ENCODE data around the gene MRPL18. TPM values are rescaled to one million over a fixed set of nuclear protein-coding genes. Genes with fewer than 3 reads are reported as not detected.
"Not testable (repeated sequence)": the region's sequence is repeated elsewhere in the genome, so short reads cannot be mapped to it uniquely, and the experiment has no call there.

Gene MRPL18
- total RNA-seq, 2 experiments from 2014 or later: 83.7 to 84.4 TPM

- Mint-ChIP-seq H3K27me3 (no peaks in the 10 kb centered on the region), H3K4me1 (peaks cover 17% of the 10 kb centered on the region), H3K27ac (no peak overlapping the region), H3K9me3 (ENCODE audit: low read depth) (no peaks in the 10 kb centered on the region), H3K36me3 (ENCODE audit: low read depth) (peaks cover 2% of the 10 kb centered on the region), H3K4me3 (no peak overlapping the region)
- ATAC-seq (no peak), DNase-seq (no peak)
- CTCF ChIA-PET: no interaction called here
- intact Hi-C loops (cut with DNase I, micrococcal nuclease): no loop called here
- POLR2A ChIA-PET: no interaction called here
These were observed 27.9 kb downstream of the MRPL18 start for GRCh38 chr6:159817951-159818739.

GRCh38 chr6:159819098-159819497 lies 28.8 kb downstream of the MRPL18 start:
- Mint-ChIP-seq H3K27ac (no peak overlapping the region), H3K9me3 (ENCODE audit: low read depth) (no peaks in the 10 kb centered on the region), H3K36me3 (ENCODE audit: low read depth) (peaks cover 2% of the 10 kb centered on the region), H3K4me1 (peaks cover 17% of the 10 kb centered on the region), H3K4me3 (no peak overlapping the region), H3K27me3 (no peaks in the 10 kb centered on the region)
- no peak for ATAC-seq
- POLR2A ChIA-PET: no interaction called here
- intact Hi-C loops (cut with DNase I, micrococcal nuclease): no loop called here
- CTCF ChIA-PET: no interaction called here
- no peak for DNase-seq

GRCh38 chr6:159819932-159820640 lies 29.8 kb downstream of the MRPL18 start:
- peak; percentile 58 for DNase-seq
- POLR2A ChIA-PET: no interaction called here
- intact Hi-C loops (cut with DNase I, micrococcal nuclease): no loop called here

DNA sequence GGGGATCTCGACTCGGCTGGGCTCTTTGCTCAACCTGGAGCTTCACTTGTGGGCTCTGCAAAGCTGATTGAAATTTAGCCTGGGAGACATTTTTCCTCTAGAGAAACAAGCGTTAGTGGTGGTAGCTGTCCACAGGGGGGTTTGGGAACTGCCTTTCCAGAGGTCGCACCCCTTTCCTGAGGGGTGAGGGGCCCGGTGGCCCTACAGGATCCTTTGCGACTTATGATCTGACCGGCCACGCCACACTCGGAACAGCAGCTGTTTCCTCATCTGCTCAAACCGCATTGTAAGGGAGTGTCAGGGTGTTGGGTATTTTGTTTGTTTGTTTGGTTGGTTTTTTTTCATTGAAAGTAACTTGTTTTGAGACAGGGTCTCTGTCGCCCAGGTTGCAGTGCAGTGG lies 30.9 kb downstream of the MRPL18 start:
- ATAC-seq: no peak
- DNase-seq: no peak
- peaks cover 17% of the 10 kb centered on the region for H3K4me1 Mint-ChIP-seq
- H3K9me3 Mint-ChIP-seq (ENCODE audit: low read depth): no peaks in the 10 kb centered on the region
- CTCF ChIA-PET: no interaction called here
- intact Hi-C loops (cut with DNase I, micrococcal nuclease): no loop called here
- no peaks in the 10 kb centered on the region for H3K27me3 Mint-ChIP-seq
- no peak overlapping the region for H3K27ac Mint-ChIP-seq
- no peak overlapping the region for H3K4me3 Mint-ChIP-seq
- POLR2A ChIA-PET: interaction anchor here (0.7 kb wide), 1 partner anchor 31 kb away, joined by 4 read pairs; the partner anchor contains the start of gene MRPL18
- H3K36me3 Mint-ChIP-seq (ENCODE audit: low read depth): peaks cover 2% of the 10 kb centered on the region

More at GRCh38 chr6:159819932-159820640, 29.8 kb downstream of the MRPL18 start:
- H3K4me3 Mint-ChIP-seq: peak overlapping the region; percentile 34
- ATAC-seq: peak; percentile 83
- peaks cover 2% of the 10 kb centered on the region for H3K36me3 Mint-ChIP-seq (ENCODE audit: low read depth)
- peak overlapping the region; percentile 64 for H3K27ac Mint-ChIP-seq
- peaks cover 17% of the 10 kb centered on the region for H3K4me1 Mint-ChIP-seq
- no peaks in the 10 kb centered on the region for H3K9me3 Mint-ChIP-seq (ENCODE audit: low read depth)
- CTCF ChIA-PET: interaction anchor here (0.7 kb wide), 1 partner anchor 635 kb away, joined by 3 read pairs; no protein-coding TSS in a partner anchor
- no peaks in the 10 kb centered on the region for H3K27me3 Mint-ChIP-seq

DNA sequence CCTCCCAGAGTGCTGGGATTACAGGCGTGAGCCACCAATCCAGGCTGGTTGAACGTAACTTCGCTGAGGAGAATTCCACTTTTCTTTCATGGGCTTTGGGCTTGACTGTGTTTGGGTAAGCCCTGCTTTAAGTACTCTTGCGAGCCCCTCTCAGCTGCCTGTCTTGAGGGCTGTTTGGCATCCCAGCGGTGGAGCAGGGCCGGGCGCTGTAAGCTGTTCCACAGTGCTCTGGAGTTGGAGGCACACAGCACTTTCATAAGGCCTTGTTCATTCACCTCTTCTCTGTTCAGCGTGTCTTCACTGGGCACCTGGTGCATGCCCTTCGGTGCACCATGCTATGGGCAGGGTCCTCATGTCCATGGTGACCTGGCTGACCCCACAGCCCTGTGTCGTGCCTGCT lies 31.5 kb downstream of the MRPL18 start:
- H3K9me3 Mint-ChIP-seq (ENCODE audit: low read depth): no peaks in the 10 kb centered on the region
- ATAC-seq (no peak), DNase-seq (no peak)
- H3K4me3 Mint-ChIP-seq: no peak overlapping the region
- peaks cover 17% of the 10 kb centered on the region for H3K4me1 Mint-ChIP-seq
- H3K27ac Mint-ChIP-seq: no peak overlapping the region
- intact Hi-C loops (cut with DNase I, micrococcal nuclease): no loop called here
- POLR2A ChIA-PET: interaction anchor here (0.5 to 0.7 kb wide), 2 partner anchors 31 to 675 kb away, joined by 3 to 4 read pairs; partner anchors contain the start of gene MRPL18
- peaks cover 2% of the 10 kb centered on the region for H3K36me3 Mint-ChIP-seq (ENCODE audit: low read depth)
- no peaks in the 10 kb centered on the region for H3K27me3 Mint-ChIP-seq
- CTCF ChIA-PET: interaction anchor here (1.0 kb wide), 1 partner anchor 281 kb away, joined by 3 read pairs; no protein-coding TSS in a partner anchor

DNA sequence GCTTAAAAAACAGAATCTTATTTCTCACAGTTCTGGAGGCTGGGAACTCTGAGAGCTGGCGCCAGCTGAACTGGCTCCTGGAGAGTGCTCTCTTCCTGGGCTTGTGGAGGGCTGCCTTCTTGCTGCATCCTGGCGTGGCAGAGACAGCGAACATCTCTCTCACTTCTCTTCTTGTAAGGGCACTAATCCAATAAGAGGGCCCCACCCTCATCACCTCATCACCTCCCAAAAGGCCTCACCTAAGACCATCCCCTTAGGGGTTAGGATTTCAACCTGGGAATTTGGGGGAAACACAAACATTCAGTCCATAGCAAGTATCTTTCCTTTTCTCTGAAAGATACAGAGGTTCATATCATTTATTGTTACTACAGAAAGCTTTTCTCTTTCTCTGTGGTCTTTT lies 33.7 kb downstream of the MRPL18 start:
- POLR2A ChIA-PET: no interaction called here
- H3K9me3 Mint-ChIP-seq (ENCODE audit: low read depth): no peaks in the 10 kb centered on the region
- H3K4me1 Mint-ChIP-seq: peaks cover 17% of the 10 kb centered on the region

GRCh38 chr6:159824690-159825089 lies 34.4 kb downstream of the MRPL18 start:
- H3K27me3 Mint-ChIP-seq; H3K27ac Mint-ChIP-seq; DNase-seq; H3K4me3 Mint-ChIP-seq; H3K36me3 Mint-ChIP-seq (ENCODE audit: low read depth); ATAC-seq; H3K9me3 Mint-ChIP-seq (ENCODE audit: low read depth); POLR2A ChIA-PET; intact Hi-C loops (cut with DNase I, micrococcal nuclease): not testable (repeated sequence)
- peaks cover 14% of the 10 kb centered on the region for H3K4me1 Mint-ChIP-seq
- CTCF ChIA-PET: interaction anchor here (1.1 kb wide), 1 partner anchor 17 kb away, joined by 3 read pairs; no protein-coding TSS in a partner anchor

More for the DNA sequence above, 33.7 kb downstream of the MRPL18 start:
- H3K27me3 Mint-ChIP-seq: no peaks in the 10 kb centered on the region
- no peak overlapping the region for H3K27ac Mint-ChIP-seq
- DNase-seq (no peak), ATAC-seq (no peak)
- no peak overlapping the region for H3K4me3 Mint-ChIP-seq
- H3K36me3 Mint-ChIP-seq (ENCODE audit: low read depth): no peaks in the 10 kb centered on the region
- intact Hi-C loops (cut with DNase I, micrococcal nuclease): no loop called here
- CTCF ChIA-PET: interaction anchor here (1.1 to 1.2 kb wide), 2 partner anchors 17 to 20 kb away, joined by 3 read pairs; no protein-coding TSS in a partner anchor

DNA sequence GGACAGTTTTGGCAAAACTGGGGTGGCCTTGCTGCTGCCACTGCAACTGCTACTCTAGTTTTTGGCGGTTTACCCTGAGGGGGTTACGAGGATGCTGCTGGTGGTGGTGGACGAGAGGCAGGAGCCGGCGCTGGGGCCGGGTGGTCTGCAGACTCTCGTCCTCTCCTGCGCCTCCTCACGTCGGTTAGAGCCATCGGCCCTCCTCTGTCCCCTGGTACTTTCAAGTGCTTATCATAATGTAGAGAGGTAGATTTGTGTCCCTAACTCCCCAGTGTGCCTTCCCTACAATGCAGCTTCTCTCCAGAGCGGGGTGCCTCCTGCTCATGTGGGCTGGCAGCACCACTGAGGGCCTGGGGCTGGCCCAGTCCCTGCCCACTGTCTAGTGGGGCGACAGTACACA lies 35.7 kb downstream of the MRPL18 start:
- no peaks in the 10 kb centered on the region for H3K9me3 Mint-ChIP-seq (ENCODE audit: low read depth)
- ChIA-PET CTCF (no interaction called here), POLR2A (no interaction called here)
- no peak overlapping the region for H3K4me3 Mint-ChIP-seq
- no peaks in the 10 kb centered on the region for H3K36me3 Mint-ChIP-seq (ENCODE audit: low read depth)
- DNase-seq (no peak), ATAC-seq (no peak)
- intact Hi-C loops (cut with DNase I, micrococcal nuclease): no loop called here
- no peak overlapping the region for H3K27ac Mint-ChIP-seq
- H3K4me1 Mint-ChIP-seq: peaks cover 4% of the 10 kb centered on the region
- no peaks in the 10 kb centered on the region for H3K27me3 Mint-ChIP-seq

- DNase-seq: no peak
- POLR2A ChIA-PET: no interaction called here
- CTCF ChIA-PET: no interaction called here
- Mint-ChIP-seq H3K4me1 (peaks cover 4% of the 10 kb centered on the region), H3K27ac (no peak overlapping the region), H3K36me3 (ENCODE audit: low read depth) (no peaks in the 10 kb centered on the region), H3K4me3 (no peak overlapping the region), H3K27me3 (no peaks in the 10 kb centered on the region), H3K9me3 (ENCODE audit: low read depth) (no peaks in the 10 kb centered on the region)
- ATAC-seq: no peak
- intact Hi-C loops (cut with DNase I, micrococcal nuclease): no loop called here
These were observed 36.8 kb downstream of the MRPL18 start for GRCh38 chr6:159826968-159827647.

DNA sequence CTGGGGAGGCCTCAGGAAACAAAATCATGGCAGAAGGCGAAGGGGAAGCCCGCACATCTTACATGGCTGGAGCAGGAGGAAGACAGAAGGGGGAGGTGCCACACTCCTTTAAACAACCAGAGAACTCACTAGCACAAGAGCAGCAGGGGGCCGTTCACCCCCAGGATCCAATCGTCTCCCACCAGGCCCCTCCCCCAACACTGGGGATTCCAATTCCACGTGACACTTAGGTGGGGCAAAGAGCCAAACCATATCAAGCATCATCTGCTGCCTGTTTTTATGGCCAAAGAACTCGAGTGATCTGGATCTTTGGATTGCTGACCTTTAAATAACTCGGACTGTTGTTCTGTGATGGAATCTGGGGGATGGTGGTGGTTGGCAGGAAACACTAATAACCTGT lies 37.8 kb downstream of the MRPL18 start:
- ChIA-PET POLR2A (no interaction called here), CTCF (no interaction called here)
- Mint-ChIP-seq H3K27ac (no peak overlapping the region), H3K9me3 (ENCODE audit: low read depth) (no peaks in the 10 kb centered on the region), H3K4me1 (peaks cover 7% of the 10 kb centered on the region), H3K4me3 (no peak overlapping the region), H3K36me3 (ENCODE audit: low read depth) (no peaks in the 10 kb centered on the region), H3K27me3 (no peaks in the 10 kb centered on the region)
- intact Hi-C loops (cut with DNase I, micrococcal nuclease): no loop called here
- peak; percentile 33 for ATAC-seq
- no peak for DNase-seq

DNA sequence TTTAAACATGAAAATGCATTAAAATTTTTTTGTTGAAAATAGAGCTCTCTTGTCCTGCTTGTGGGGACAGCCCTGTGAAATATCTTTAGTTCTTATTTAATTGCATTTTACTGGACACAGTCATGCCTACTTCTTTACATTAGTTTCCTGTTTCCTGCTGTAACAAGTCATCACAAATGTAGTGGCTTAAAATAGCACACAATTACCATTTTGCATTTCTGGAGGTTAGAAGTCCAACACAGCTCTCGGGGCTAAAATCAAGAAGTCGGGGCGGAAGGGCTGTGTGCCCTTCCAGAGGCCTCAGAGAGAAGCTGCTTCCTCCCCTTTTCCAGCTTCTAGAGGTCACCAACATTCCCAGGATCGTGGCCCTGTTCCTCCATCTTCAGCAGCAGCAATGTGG lies 39.3 kb downstream of the MRPL18 start:
- CTCF ChIA-PET: interaction anchor here (0.7 to 0.8 kb wide), 2 partner anchors 24 to 259 kb away, joined by 3 to 4 read pairs; no protein-coding TSS in a partner anchor
- H3K27me3 Mint-ChIP-seq: no peaks in the 10 kb centered on the region
- DNase-seq (no peak), ATAC-seq (no peak)
- intact Hi-C loops (cut with DNase I, micrococcal nuclease): no loop called here
- no peak overlapping the region for H3K27ac Mint-ChIP-seq
- H3K36me3 Mint-ChIP-seq (ENCODE audit: low read depth): no peaks in the 10 kb centered on the region
- POLR2A ChIA-PET: no interaction called here
- no peak overlapping the region for H3K4me3 Mint-ChIP-seq
- peaks cover 16% of the 10 kb centered on the region for H3K4me1 Mint-ChIP-seq
- H3K9me3 Mint-ChIP-seq (ENCODE audit: low read depth): no peaks in the 10 kb centered on the region

All from activated CD4-positive, alpha-beta T cell treated with anti-CD3 and anti-CD28 coated beads for 36 hours (primary cell).